ENCODE data around the gene ZNF549. TPM values are rescaled to one million over a fixed set of nuclear protein-coding genes. Genes with fewer than 3 reads are reported as not detected.

Gene ZNF549
- total and polyA plus RNA-seq, 2 experiments from 2014 or later: 7.5 TPM

- Histone ChIP-seq H3K36me3 (no peaks in the 10 kb centered on the region), H3K9me3 (ENCODE audit: low read depth) (no peaks in the 10 kb centered on the region), H3K27ac (no peak overlapping the region), H3K4me1 (ENCODE audit: low read depth) (peaks cover 7% of the 10 kb centered on the region), H3K27me3 (peaks cover 8% of the 10 kb centered on the region), H3K4me3 (peak overlapping the region; percentile 72)
- no peak for DNase-seq (ENCODE audit: low read depth in 1 of 2, low spot score in 1 of 2)
- TF ChIP-seq CTCF (IDR thresholded peaks at IDR 0.05; ENCODE audit: low read depth, low read length): no peak
Measured at GRCh38 chr19:57599377-57599760, 72.2 kb downstream of the ZNF549 start.

GRCh38 chr19:57599761-57600383, 72.7 kb downstream of the ZNF549 start, which contains the start of gene ZNF530:
Gene ZNF530 (plus strand): TSS chr19:57599885. CDS start chr19:57604346, 4,461 bp downstream.
- no peak for TF ChIP-seq CTCF (IDR thresholded peaks at IDR 0.05; ENCODE audit: low read depth, low read length)

GRCh38 chr19:57606931-57607330, 79.8 kb downstream of the ZNF549 start:
- Histone ChIP-seq H3K36me3 (no peaks in the 10 kb centered on the region), H3K9me3 (ENCODE audit: low read depth) (no peaks in the 10 kb centered on the region), H3K4me3 (no peak overlapping the region), H3K4me1 (ENCODE audit: low read depth) (peaks cover 14% of the 10 kb centered on the region), H3K27me3 (no peaks in the 10 kb centered on the region), H3K27ac (no peak overlapping the region)
- no peak for TF ChIP-seq CTCF (IDR thresholded peaks at IDR 0.05; ENCODE audit: low read depth, low read length)
- no peak for DNase-seq (ENCODE audit: low read depth in 1 of 2, low spot score in 1 of 2)

More at GRCh38 chr19:57599761-57600383, 72.7 kb downstream of the ZNF549 start, which contains the start of gene ZNF530:
- DNase-seq (ENCODE audit: low read depth in 1 of 2, low spot score in 1 of 2): peak; percentile 94 to 96
- H3K27ac ChIP-seq: no peak within 1 kb of the TSS
- peak within 1 kb of the TSS; percentile 72 for H3K4me3 ChIP-seq
- peaks cover 8% of the 10 kb centered on the region for H3K27me3 ChIP-seq
- H3K36me3 ChIP-seq: no peaks in the 10 kb centered on the region
- H3K9me3 ChIP-seq (ENCODE audit: low read depth): no peaks in the 10 kb centered on the region
- peaks cover 7% of the 10 kb centered on the region for H3K4me1 ChIP-seq (ENCODE audit: low read depth)

Other genes starting within 250 kb of the ZNF549 start
- 28.0 and 59.4 TPM in 2 replicates for gene ZNF460, start 246.9 kb upstream of the ZNF549 start, total RNA-seq
- gene ZNF460, start 246.9 kb upstream of the ZNF549 start, polyA plus RNA-seq: 1.8 and 5.9 TPM in 2 replicates
- 9.9 and 12.3 TPM in 2 replicates for gene ZNF543, start 206.9 kb upstream of the ZNF549 start, total RNA-seq
- 3.4 and 7.3 TPM in 2 replicates for gene ZNF543, start 206.9 kb upstream of the ZNF549 start, polyA plus RNA-seq
- 8.0 and 9.0 TPM in 2 replicates for gene ZNF304, start 176.1 kb upstream of the ZNF549 start, total RNA-seq
- gene ZNF304, start 176.1 kb upstream of the ZNF549 start, polyA plus RNA-seq: 6.2 and 6.7 TPM in 2 replicates
- gene TRAPPC2B, start 163.8 kb upstream of the ZNF549 start, total RNA-seq: 15.1 and 26.4 TPM in 2 replicates
- gene TRAPPC2B, start 163.8 kb upstream of the ZNF549 start, polyA plus RNA-seq: 34.6 and 39.3 TPM in 2 replicates
- gene ZNF547, start 163.8 kb upstream of the ZNF549 start, total RNA-seq: 1.8 and 7.2 TPM in 2 replicates
- gene ZNF547, start 163.8 kb upstream of the ZNF549 start, polyA plus RNA-seq: 0.65 and 0.66 TPM in 2 replicates
- 37.9 and 38.2 TPM in 2 replicates for gene ZNF548, start 137.5 kb upstream of the ZNF549 start, total RNA-seq
- gene ZNF548, start 137.5 kb upstream of the ZNF549 start, polyA plus RNA-seq: 11.4 and 15.9 TPM in 2 replicates
- gene ZNF17, start 116.2 kb upstream of the ZNF549 start, total RNA-seq: 5.8 and 13.0 TPM in 2 replicates
- 4.2 and 7.1 TPM in 2 replicates for gene ZNF17, start 116.2 kb upstream of the ZNF549 start, polyA plus RNA-seq
- 11.8 and 13.7 TPM in 2 replicates for gene ZNF749, start 92.0 kb upstream of the ZNF549 start, total RNA-seq
- 16.6 and 28.8 TPM in 2 replicates for gene ZNF749, start 92.0 kb upstream of the ZNF549 start, polyA plus RNA-seq
- 1.2 and 2.3 TPM in 2 replicates for gene VN1R1, start 70.2 kb upstream of the ZNF549 start, total RNA-seq
- gene VN1R1, start 70.2 kb upstream of the ZNF549 start, polyA plus RNA-seq: 2.9 and 4.1 TPM in 2 replicates
- 32.6 and 37.9 TPM in 2 replicates for gene ZNF772, start 49.8 kb upstream of the ZNF549 start, total RNA-seq
- 11.3 and 13.6 TPM in 2 replicates for gene ZNF772, start 49.8 kb upstream of the ZNF549 start, polyA plus RNA-seq
- gene ZNF419, start 39.6 kb upstream of the ZNF549 start, total RNA-seq: 14.0 and 36.2 TPM in 2 replicates
- gene ZNF419, start 39.6 kb upstream of the ZNF549 start, polyA plus RNA-seq: 11.3 and 15.8 TPM in 2 replicates
- gene ZNF773, start 27.4 kb upstream of the ZNF549 start, total RNA-seq: 25.4 and 34.2 TPM in 2 replicates
- 12.4 and 13.3 TPM in 2 replicates for gene ZNF773, start 27.4 kb upstream of the ZNF549 start, polyA plus RNA-seq
- 42.6 and 62.4 TPM in 2 replicates for gene ZNF550, start 32.5 kb downstream of the ZNF549 start, total RNA-seq
- 9.8 and 9.9 TPM in 2 replicates for gene ZNF550, start 32.5 kb downstream of the ZNF549 start, polyA plus RNA-seq
- 6.8 and 7.8 TPM in 2 replicates for gene ZNF416, start 51.6 kb downstream of the ZNF549 start, total RNA-seq
- gene ZNF416, start 51.6 kb downstream of the ZNF549 start, polyA plus RNA-seq: 6.2 and 7.6 TPM in 2 replicates
- gene ZIK1, start 56.8 kb downstream of the ZNF549 start, total RNA-seq: 16.0 and 18.2 TPM in 2 replicates
- 11.7 and 13.9 TPM in 2 replicates for gene ZIK1, start 56.8 kb downstream of the ZNF549 start, polyA plus RNA-seq
- 7.1 and 9.3 TPM in 2 replicates for gene ZNF530, start 72.5 kb downstream of the ZNF549 start, total RNA-seq
- 6.4 and 6.5 TPM in 2 replicates for gene ZNF530, start 72.5 kb downstream of the ZNF549 start, polyA plus RNA-seq
- gene ZNF134, start 86.9 kb downstream of the ZNF549 start, total RNA-seq: 55.0 and 76.0 TPM in 2 replicates
- gene ZNF134, start 86.9 kb downstream of the ZNF549 start, polyA plus RNA-seq: 18.6 and 27.4 TPM in 2 replicates
- gene ZNF211, start 105.8 kb downstream of the ZNF549 start, total RNA-seq: 25.4 and 30.0 TPM in 2 replicates
- gene ZNF211, start 105.8 kb downstream of the ZNF549 start, polyA plus RNA-seq: 22.6 and 38.5 TPM in 2 replicates
- gene ZSCAN4, start 141.6 kb downstream of the ZNF549 start, total RNA-seq: not detected in 2 replicates
- not detected in 2 replicates for gene ZSCAN4, start 141.6 kb downstream of the ZNF549 start, polyA plus RNA-seq
- gene ZNF551, start 154.6 kb downstream of the ZNF549 start, total RNA-seq: 9.9 and 11.8 TPM in 2 replicates
- gene ZNF551, start 154.6 kb downstream of the ZNF549 start, polyA plus RNA-seq: 4.0 and 4.4 TPM in 2 replicates
- 14.0 and 20.1 TPM in 2 replicates for gene ZNF154, start 181.8 kb downstream of the ZNF549 start, total RNA-seq
- 11.1 and 16.3 TPM in 2 replicates for gene ZNF154, start 181.8 kb downstream of the ZNF549 start, polyA plus RNA-seq
- 14.4 and 24.2 TPM in 2 replicates for gene ZNF671, start 200.3 kb downstream of the ZNF549 start, total RNA-seq
- gene ZNF671, start 200.3 kb downstream of the ZNF549 start, polyA plus RNA-seq: 16.7 and 19.3 TPM in 2 replicates
- gene ZNF776, start 219.5 kb downstream of the ZNF549 start, total RNA-seq: 16.9 and 20.0 TPM in 2 replicates
- gene ZNF776, start 219.5 kb downstream of the ZNF549 start, polyA plus RNA-seq: 20.7 and 26.6 TPM in 2 replicates
- gene ZNF586, start 242.3 kb downstream of the ZNF549 start, total RNA-seq: 15.0 and 17.1 TPM in 2 replicates
- gene ZNF586, start 242.3 kb downstream of the ZNF549 start, polyA plus RNA-seq: 8.4 and 10.0 TPM in 2 replicates

Data from cardiac muscle cell (in vitro differentiated cells and primary cell).